Limb (tissue), 2 donors: ENCODE results near the gene TRIM45.

Experiments
- DNase-seq, 2 donors: peaks; one replicate each; pipeline ENCODE4 v3.0.0-alpha.2; 2016; ENCODE audit errors: extremely low spot score in 2 of 2

The TRIM45 gene

DNA sequence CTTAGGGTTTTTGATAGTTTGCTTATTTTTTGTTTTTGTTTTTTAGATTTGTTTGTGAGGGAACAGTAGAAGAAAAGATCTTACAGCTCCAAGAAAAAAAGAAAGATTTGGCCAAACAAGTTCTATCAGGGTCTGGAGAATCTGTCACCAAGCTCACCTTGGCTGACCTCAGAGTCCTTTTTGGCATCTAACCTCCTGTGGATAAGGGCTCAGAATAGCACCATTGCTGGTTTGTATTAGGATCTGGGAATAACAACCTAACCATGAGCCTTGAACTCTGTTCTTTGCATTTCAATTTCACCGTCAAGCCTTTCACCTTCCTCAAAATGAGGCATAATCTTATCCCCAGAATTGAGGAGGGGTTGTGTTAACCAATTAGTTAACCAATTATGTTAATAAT lies 20.2 kb downstream of the TRIM45 start:
- DNase-seq, result no peak

DNA sequence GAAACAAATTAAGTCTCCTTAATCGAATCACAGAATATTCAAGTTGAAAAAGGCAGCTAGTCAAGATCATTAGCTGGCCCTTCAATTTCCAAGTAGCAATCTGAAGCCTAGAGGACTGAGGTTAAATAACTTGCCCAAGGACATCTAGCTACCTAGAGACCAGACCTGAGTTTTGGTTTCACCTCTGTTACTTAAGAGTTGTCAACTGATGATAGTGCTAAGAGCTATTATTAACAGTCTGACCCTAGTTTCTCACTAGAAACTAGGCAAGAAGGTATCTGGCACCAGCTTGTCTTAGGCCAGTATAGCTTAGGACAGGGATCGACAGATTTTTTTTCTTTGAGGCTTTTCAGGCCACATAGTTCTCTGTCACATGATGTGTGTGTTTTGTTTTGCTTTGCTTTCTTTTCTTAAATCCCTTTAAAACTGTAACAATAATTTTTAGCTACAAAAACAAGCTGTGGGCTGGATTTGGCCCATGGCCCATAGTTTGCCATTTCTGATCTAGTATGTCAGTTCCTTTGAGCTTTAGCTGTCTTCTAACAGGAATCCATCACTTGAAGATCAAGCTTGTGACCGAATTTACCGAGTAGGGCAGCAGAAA lies 23.2 kb downstream of the TRIM45 start:
- no peak for DNase-seq

DNA sequence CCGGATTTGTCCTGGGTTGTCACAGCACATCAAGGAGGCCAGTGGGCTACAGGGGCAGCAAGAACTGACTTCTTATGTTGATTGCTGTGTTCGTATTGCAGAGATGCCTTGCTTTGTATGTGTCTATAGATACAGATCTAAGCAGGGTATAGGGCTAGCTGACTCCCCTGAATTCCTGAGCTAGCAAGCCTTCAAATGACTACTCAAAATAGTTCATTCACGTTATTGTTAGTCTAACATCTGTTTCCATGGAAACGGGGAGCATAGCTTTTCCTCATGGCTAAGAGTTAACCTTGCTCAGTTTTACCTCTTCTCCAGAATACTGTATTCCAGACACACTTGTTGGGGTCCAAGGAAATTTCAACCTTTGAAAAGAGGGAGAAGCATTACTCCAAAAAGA lies 24.1 kb downstream of the TRIM45 start:
- DNase-seq, result no peak

DNA sequence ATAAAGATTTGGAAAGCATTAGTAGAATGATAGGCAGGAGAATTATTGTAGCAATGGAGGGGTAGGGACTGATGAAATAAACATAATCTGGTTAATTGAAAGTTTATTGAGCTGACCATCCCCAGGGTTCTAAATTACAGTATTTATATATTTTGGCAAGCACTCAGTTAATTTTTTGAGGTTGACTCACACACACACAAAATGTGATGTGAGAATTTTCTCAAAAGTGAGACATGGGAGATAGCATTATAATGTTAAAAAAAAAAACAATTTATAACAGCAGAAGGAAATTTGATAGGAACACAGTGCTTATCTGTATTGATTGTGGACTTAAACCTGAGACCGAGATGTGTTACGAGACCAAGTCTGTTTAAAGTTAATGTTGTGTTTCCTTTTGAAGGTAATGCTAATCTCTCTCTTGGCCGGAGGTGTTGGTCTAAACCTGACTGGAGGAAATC lies 24.6 kb downstream of the TRIM45 start:
- no peak for DNase-seq

DNA sequence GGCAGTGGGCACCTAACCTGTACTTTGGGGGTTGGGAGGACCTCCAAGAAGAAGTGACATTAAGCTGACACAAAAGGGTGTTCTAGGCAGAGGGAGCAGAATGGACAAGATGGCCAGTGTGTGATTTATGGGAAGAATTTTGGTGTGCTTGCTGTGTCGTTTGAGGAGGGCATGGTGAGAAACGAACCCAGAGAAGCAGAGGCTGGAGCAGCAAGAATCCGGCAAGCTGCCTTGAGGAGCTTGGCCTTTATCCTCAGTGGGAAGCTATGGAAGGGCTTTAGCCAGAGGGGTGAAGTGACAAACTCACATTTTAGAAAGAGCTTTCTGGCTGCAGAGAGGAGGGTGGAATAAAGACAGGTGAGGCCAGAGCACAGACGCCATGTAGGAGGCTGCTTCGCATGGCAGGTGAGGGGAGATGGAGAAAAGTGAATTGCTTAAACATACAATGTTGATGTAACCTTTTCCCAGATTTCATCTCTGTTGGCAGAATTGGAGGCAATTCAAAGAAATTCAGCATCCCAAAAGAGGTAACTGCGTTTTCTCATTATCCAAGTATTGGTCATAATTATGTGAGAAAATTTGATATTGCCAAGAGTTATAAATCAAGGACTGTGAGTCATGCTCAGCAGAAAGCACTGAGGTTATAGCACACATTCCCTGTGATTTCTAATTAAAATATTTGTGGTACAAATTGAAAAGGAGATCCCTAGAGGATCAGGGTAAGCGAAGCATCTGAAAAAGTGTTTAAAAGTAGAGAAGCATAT lies 26.5 kb downstream of the TRIM45 start:
- no peak for DNase-seq

DNA sequence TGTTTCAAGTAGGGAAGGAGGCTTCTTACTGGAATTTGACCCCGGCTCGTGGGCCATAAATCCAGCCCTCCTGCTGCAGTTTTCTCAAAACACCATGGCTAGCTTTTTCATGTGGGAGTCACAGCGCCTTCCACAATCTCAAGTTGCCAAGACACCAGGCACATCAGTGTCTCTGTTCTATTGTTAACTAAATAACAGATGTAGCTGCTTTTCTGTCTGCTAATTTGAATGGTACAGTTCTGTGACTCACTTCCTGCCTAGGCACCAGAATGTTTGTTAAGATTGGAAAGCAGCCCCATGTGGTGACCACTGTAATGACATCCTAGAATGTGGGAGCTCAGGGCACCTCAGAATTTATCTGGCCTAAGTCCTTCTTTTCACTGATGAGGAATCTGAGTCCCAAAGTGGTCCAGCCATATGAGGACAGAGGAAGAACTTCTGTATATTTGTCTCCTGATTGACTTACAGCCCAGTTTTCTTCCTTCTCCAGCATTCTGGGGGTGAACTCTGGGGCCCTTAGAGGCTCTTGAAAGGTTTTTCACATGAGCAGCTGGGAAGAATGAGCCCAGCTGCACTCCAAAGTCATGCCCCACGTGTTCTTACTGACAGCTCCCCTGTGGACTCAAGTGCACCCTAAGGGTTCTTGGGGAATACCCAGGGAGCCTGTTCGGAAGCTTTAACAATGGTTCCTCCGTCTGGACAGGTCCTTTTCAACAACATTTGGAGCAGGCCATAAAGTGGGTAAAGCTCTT lies 27.5 kb downstream of the TRIM45 start:
- no peak for DNase-seq

DNA sequence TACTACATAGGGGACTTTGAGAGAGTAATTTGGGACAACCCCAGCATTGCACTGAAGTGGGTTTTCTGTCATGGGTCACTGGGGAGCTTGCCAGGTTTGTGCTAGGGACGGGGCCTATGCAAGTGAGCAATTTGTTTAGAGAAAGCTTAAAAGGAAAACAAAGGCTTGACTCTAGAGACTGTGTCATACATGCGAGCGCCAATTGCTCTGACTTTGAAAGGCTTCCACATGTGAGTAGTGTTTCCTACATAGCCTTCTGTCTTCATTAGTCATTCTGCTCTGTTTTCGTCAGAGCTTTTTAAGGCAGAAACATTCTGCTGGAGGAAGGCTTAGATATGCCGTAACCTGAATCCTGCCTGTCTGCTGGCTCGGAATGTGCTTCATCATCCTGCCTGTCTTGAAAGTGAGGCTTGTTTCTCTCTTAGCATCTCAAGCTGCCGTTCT lies 28.4 kb downstream of the TRIM45 start:
- peak; percentile 44 to 64 for DNase-seq

DNA sequence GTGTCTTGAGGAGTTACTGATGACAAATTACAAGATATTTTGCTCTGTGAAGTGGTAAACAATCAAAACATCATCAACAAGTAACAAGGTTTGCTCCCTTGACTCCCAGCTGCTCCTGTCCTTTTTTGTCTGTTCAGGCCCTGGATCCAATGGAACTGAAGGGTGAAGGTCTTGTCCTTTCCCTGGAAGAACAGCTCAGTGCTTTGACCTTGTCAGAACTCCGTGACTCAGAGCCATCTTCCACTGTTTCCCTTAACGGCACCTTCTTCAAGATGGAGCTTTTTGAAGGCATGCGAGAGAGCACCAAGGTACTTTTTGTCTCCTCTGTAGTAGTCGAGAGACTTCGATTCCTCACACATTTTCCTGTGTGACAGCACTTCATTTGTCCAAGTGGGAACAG lies 29.0 kb downstream of the TRIM45 start:
- no peak for DNase-seq

DNA sequence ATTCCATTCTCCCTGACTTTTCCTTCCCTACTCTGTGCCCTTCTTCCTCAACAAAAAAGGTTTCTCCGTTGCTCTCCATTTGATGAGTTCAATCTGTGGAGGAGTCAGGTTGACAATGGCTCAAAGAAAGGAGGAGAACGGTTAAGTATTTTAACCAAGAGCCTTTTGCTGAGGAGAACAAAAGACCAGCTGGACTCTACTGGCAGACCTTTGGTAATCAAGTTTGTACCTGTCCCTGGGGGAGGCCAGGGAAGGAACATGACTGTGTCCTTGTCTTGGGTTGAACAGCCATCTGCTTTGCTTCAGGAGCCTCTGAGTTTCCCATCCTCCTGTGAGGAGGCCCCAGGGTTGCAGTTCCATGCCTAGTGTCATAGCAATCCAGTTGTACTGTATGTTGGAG lies 31.6 kb downstream of the TRIM45 start:
- no peak for DNase-seq

DNA sequence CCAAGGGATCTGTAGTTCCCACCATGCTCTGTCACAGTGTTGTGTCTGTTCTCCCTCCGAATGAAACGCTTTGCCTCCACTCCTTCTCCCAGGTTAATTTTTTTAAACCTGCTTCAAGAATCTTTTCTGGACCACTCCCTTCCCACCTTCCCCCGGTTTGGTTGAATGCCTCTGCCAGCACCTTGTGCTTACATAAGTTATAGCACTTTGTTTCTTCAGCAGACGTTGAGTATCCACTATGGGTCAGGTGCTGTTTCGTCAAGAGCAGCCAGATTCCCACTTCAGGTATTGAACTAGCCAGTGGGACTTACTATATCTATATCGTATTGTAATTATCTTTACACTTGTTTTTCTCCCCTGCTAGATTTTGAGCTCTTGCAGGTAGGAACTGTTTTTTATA lies 33.9 kb downstream of the TRIM45 start:
- DNase-seq, result no peak

DNA sequence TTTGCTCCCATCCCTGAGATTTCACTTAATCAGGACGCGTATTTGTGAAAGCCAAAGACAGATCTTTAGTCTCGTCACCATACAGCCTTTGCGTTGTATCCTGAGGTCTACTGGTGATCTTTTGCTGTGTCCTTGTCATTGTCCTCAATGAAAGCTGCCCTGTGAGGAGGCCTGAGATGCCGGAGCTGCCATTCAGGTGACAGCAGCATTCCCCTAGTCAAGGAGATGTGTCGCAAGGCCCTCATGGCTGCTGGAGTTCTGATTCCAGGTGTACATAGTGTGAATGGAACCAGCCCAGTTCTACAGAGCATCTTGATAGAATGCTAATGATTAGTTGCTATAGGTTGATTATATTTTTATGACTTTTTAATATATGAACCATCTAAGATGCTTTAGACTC lies 37.3 kb downstream of the TRIM45 start:
- DNase-seq, result no peak

DNA sequence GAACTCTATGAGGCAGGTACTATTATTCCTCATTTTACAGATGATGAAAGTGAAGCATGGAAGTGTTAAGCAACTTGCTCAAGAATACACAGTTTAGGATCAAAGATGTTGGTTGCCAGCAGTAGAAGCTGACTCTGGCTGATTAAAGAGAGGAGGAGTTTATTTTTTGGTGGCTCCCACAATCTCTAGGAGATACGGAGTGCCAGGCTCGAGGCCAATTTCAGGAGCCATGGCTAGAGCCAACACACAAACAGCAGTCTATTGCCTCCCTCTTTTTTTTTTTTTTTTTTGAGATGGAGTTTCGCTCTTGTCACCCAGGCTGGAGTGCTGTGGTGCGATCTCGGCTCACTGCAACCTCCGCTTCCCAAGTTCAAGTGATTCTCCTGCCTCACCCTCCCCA lies 41.8 kb downstream of the TRIM45 start:
- DNase-seq, result no peak

DNA sequence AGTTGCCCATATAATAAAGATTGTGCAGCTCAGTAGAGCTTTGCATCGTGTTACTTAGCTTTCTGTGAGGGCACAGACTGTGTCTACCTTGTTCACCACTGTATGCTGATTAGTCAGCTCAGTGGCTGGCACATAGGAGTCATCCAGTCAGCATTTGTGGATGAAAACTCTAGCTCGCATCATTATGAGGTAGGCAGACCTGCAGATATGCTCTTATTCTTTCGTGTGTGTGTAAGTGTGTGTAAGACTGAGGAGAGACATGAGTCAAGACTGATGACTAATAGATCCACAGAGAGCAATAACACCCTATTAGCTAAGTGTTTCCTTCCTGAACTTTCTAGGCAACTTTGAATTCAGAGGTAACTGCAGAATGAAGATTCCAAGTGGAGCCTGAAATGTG lies 44.3 kb downstream of the TRIM45 start:
- no peak for DNase-seq

DNA sequence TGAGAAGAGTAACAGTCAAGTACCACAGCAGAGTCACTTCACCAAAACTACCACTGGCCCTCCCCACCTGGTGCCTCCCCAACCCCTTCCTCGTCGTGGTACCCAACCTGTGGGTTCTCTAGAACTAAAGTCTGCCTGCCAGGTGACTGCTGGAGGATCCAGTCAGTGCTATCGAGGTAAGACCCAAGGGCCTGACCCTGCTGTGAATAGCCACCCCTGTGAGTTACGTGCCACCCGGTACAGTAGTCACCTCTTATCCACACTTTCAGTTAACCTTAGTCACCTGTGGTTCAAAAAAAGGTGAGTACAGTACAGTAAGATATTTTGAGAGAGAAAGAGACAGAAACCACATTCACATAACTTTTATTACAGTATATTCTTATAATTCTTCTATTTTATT lies 44.9 kb downstream of the TRIM45 start:
- DNase-seq, result no peak

DNA sequence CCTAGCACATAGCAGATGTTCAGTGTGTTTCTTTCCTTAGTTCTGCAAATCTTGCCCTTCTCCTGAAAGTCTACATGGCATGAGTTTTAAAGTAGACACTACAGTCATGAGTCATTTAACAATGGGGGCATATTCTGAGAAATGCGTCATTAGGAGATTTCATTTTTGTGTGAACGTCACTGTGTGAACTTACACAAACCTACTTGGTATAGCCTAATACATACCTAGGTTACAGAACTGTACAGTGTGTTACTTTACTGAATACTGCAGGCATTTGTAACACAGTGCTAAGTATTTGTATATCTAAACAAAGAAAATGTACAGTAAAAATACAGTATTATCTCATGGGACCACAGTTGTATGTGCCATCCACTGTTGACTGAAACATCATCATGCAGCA lies 51.4 kb downstream of the TRIM45 start:
- no peak for DNase-seq

DNA sequence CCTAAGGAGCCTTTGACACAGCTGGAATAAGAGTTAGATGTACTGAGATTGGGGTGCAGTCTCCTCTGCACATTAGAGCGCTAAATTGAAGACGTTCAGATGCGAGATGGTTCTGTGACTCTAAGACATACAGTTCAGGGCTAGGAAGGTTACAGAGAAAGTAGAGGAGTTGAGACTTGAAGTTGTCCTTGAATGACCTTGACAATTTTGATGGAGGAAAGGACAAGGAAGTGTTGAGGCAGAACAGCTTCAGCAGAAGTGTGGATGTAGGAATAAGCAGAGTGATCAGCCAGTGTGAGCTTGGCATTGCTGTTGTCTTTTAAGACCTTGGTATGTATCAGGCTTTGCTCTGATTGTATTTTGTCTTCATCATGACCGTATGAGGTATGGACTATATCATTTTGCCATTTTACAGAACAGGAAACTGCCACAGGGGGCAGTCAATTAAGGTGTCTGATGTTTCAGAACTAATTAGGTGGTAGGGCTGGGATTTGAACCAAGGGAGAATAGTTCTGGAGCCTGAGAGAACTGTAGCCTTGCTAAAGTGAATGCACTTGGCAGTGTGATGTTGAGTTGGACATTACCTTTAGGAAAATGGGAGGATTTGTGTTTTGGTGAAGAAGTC lies 52.2 kb downstream of the TRIM45 start:
- no peak for DNase-seq

DNA sequence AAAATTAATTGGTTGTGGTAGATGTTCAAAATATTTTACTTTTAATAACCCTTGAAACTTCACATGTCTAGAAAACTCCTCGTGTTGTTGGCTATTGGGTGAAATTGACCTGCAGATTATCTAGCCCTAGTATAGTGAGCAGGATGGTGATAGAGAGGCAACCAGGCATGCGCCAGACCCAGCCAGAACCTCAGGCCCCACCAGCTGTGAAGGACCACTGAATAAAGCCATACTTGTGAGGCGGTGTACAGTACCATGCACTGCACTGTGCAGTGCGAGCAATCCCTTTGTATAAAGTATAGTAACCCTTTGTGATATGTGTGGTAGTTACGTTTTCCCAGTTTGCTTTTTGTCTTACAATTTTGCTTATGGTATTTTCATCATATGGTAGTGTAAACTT lies 53.0 kb downstream of the TRIM45 start:
- DNase-seq, result no peak

DNA sequence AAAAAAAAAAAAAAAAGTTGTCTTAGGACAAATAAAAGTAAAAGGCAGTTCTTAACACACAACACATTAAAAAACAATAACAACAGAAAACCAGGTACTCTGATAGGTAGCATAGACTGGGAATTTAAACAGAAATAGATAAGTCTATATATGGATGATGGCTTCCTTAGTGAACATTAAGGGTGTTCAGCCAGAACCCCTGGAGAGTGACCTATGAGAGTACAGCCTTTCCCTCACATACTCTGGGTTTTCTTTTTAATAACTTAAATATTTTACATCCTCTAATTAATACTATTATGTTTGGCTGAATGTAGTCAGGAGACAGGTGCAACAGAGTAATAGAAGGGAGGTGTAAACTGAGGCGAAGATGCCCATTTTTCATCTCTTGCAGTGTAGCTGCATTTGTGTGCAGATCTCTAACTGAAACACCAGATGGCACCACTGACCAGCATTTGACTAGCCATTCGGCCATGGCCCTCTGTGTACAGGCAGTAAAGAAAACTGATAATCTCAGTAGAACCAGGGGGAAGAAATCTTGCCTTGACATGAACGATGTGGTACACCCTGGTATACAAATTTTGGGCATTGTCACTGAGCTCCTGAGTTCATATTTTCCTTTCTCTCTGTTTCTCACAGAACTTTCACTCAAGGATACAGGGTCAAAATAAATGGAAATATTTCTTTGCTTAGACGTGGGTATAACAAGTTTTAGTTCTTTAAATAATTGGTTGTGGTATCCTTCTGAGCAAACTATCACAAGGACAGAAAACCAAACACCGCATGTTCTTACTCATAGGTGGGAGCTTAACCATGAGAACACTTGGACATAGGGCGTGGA lies 53.8 kb downstream of the TRIM45 start:
- peak; percentile 58 to 74 for DNase-seq

DNA sequence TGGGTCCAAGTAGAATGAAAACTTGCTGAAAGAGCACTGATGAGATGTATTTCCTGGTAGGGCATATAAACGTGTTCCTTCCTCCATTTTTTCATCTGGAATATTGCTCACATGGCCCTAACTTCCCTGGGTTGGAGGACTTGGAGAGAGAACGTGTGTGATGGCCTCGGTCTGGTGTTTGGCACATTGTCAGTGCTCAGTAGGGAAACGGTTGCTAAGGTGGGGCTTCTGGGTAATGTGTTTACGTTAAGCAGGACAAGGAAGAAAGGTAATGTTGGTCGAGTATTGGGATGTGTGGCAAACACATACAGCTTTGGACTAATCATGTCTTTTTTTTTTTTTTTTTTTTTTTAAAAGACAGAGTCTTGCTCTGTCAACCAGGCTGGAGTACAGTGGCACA lies 55.2 kb downstream of the TRIM45 start:
- no peak for DNase-seq

DNA sequence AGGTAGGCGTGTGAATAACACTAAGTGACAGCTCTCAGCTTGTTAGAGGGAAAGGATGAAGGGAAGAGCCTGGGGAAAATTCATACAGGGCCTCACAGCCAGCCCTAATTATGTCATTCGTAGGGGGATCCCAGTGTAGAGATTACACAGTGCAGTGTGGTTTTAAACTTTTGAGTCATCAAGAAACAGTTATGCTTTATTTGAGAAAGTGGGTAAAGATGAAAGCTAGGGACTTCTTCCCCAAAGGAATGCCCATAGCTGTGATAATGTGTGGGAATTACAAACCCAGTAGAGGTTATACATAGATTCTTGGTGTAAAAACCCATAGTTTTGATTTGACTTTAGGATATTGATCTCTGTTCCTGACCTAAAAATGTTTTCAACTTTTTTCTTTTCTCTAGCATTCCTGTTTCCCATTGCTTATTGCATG lies 59.5 kb downstream of the TRIM45 start:
- no peak for DNase-seq
